ENCODE data around the gene GPR25. TPM values are rescaled to one million over a fixed set of nuclear protein-coding genes. Genes with fewer than 3 reads are reported as not detected.

GPR25 gene
- total and polyA plus RNA-seq, 10 of the 15 experiments (the other 5 are each of a cell fraction or from before 2014, with no cell fraction given): not detected

GRCh38 chr1:200890818-200891773 is 18.3 kb downstream of the GPR25 start (continued):
- TF ChIP-seq PML (IDR thresholded peaks at IDR 0.05; ENCODE audit: low read length): no peak
- TF ChIP-seq, protein P1, sequence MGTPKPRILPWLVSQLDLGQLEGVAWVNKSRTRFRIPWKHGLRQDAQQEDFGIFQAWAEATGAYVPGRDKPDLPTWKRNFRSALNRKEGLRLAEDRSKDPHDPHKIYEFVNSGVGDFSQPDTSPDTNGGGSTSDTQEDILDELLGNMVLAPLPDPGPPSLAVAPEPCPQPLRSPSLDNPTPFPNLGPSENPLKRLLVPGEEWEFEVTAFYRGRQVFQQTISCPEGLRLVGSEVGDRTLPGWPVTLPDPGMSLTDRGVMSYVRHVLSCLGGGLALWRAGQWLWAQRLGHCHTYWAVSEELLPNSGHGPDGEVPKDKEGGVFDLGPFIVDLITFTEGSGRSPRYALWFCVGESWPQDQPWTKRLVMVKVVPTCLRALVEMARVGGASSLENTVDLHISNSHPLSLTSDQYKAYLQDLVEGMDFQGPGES (IDR thresholded peaks at IDR 0.05): 0 out of 2 replicates have a peak, but pooled peaks have one; percentile 17
- TF ChIP-seq, protein P2, sequence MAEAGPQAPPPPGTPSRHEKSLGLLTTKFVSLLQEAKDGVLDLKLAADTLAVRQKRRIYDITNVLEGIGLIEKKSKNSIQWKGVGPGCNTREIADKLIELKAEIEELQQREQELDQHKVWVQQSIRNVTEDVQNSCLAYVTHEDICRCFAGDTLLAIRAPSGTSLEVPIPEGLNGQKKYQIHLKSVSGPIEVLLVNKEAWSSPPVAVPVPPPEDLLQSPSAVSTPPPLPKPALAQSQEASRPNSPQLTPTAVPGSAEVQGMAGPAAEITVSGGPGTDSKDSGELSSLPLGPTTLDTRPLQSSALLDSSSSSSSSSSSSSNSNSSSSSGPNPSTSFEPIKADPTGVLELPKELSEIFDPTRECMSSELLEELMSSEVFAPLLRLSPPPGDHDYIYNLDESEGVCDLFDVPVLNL (IDR thresholded peaks at IDR 0.05; ENCODE audit: low read depth, low read length): no peak
- peak in 1 of 2 experiments; percentile 43 for TF ChIP-seq IKZF2 (IDR thresholded peaks at IDR 0.05)
- TF ChIP-seq CREM (IDR thresholded peaks at IDR 0.05; ENCODE audit: low read depth): no peak
- TF ChIP-seq POLR2A (IDR thresholded peaks at IDR 0.05; ENCODE audit: low read depth, low read length): peak; percentile 53; the same call in 1 of the 2 replicates
- TF ChIP-seq, protein P3, sequence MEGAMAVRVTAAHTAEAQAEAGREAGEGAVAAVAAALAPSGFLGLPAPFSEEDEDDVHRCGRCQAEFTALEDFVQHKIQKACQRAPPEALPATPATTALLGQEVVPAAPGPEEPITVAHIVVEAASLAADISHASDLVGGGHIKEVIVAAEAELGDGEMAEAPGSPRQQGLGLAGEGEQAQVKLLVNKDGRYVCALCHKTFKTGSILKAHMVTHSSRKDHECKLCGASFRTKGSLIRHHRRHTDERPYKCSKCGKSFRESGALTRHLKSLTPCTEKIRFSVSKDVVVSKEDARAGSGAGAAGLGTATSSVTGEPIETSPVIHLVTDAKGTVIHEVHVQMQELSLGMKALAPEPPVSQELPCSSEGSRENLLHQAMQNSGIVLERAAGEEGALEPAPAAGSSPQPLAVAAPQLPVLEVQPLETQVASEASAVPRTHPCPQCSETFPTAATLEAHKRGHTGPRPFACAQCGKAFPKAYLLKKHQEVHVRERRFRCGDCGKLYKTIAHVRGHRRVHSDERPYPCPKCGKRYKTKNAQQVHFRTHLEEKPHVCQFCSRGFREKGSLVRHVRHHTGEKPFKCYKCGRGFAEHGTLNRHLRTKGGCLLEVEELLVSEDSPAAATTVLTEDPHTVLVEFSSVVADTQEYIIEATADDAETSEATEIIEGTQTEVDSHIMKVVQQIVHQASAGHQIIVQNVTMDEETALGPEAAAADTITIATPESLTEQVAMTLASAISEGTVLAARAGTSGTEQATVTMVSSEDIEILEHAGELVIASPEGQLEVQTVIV (IDR thresholded peaks at IDR 0.05; ENCODE audit: borderline replicate concordance, partially characterized antibody): peak; percentile 77
- TF ChIP-seq MEF2A (IDR thresholded peaks at IDR 0.05; ENCODE audit: insufficient read depth, low read depth, low read length): no peak
- TF ChIP-seq HDAC6 (IDR thresholded peaks at IDR 0.05; ENCODE audit: unreplicated experiment): no peak
- no peak for TF ChIP-seq ETV6 (conservative IDR thresholded peaks at IDR 0.05 in 1 of 2, IDR thresholded peaks at IDR 0.05 in 1 of 2; ENCODE audit: borderline replicate concordance in 1 of 2, low read depth in 1 of 2)
- TF ChIP-seq, protein P4, sequence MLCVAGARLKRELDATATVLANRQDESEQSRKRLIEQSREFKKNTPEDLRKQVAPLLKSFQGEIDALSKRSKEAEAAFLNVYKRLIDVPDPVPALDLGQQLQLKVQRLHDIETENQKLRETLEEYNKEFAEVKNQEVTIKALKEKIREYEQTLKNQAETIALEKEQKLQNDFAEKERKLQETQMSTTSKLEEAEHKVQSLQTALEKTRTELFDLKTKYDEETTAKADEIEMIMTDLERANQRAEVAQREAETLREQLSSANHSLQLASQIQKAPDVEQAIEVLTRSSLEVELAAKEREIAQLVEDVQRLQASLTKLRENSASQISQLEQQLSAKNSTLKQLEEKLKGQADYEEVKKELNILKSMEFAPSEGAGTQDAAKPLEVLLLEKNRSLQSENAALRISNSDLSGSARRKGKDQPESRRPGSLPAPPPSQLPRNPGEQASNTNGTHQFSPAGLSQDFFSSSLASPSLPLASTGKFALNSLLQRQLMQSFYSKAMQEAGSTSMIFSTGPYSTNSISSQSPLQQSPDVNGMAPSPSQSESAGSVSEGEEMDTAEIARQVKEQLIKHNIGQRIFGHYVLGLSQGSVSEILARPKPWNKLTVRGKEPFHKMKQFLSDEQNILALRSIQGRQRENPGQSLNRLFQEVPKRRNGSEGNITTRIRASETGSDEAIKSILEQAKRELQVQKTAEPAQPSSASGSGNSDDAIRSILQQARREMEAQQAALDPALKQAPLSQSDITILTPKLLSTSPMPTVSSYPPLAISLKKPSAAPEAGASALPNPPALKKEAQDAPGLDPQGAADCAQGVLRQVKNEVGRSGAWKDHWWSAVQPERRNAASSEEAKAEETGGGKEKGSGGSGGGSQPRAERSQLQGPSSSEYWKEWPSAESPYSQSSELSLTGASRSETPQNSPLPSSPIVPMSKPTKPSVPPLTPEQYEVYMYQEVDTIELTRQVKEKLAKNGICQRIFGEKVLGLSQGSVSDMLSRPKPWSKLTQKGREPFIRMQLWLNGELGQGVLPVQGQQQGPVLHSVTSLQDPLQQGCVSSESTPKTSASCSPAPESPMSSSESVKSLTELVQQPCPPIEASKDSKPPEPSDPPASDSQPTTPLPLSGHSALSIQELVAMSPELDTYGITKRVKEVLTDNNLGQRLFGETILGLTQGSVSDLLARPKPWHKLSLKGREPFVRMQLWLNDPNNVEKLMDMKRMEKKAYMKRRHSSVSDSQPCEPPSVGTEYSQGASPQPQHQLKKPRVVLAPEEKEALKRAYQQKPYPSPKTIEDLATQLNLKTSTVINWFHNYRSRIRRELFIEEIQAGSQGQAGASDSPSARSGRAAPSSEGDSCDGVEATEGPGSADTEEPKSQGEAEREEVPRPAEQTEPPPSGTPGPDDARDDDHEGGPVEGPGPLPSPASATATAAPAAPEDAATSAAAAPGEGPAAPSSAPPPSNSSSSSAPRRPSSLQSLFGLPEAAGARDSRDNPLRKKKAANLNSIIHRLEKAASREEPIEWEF (IDR thresholded peaks at IDR 0.05; ENCODE audit: insufficient replicate concordance, low read depth, low read length): no peak
- TF ChIP-seq SIX5 (IDR thresholded peaks at IDR 0.05; ENCODE audit: low read depth, low read length, severe bottlenecking): no peak
- TF ChIP-seq EED (IDR thresholded peaks at IDR 0.05; ENCODE audit: low read depth): peak; percentile 2; the same call in 1 of the 2 replicates
- TF ChIP-seq IKZF1 (conservative IDR thresholded peaks at IDR 0.05): peak; percentile 73
- TF ChIP-seq, protein P5, sequence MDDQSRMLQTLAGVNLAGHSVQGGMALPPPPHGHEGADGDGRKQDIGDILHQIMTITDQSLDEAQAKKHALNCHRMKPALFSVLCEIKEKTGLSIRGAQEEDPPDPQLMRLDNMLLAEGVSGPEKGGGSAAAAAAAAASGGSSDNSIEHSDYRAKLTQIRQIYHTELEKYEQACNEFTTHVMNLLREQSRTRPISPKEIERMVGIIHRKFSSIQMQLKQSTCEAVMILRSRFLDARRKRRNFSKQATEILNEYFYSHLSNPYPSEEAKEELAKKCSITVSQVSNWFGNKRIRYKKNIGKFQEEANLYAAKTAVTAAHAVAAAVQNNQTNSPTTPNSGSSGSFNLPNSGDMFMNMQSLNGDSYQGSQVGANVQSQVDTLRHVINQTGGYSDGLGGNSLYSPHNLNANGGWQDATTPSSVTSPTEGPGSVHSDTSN (IDR thresholded peaks at IDR 0.05; ENCODE audit: insufficient replicate concordance, low read depth, low read length): no peak
- TF ChIP-seq POU2F2 (IDR thresholded peaks at IDR 0.05; ENCODE audit: borderline replicate concordance, low read depth, low read length): no peak; the same call in 2 of the 3 replicates
- no peak for TF ChIP-seq ZBED1 (IDR thresholded peaks at IDR 0.05; ENCODE audit: borderline replicate concordance)
